Measurements from ENCODE around the gene HAUS5. TPM values are rescaled to one million over a fixed set of nuclear protein-coding genes. Genes with fewer than 3 reads are reported as not detected.

Gene HAUS5
- total and polyA plus RNA-seq, 2 of the 8 experiments (the other 6 are each of a cell fraction or from before 2014, with no cell fraction given) = 13.8 to 25.7 TPM

DNA sequence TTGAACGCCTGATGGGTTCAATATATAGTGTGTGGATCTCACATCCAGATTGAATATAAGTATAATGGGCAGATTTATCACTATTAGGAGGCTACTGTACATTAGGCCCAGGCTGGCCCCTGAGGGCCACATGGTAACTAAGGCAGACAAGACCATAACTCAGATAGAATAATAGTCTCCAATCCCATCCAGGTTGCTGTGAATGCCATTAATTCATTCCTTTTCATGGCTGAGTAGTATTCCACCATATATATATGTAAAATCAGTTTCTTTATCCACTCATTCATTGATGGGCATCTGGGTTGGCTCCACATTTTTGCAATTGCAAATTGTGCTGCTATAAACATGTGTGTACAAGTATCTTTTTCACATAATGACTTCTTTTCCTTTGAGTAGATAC is 34.6 kb upstream of the HAUS5 start:
- H4K91ac ChIP-seq (replicated peaks; ENCODE audit: insufficient read length, low read length) = no peak overlapping the region
- H3K36me3 ChIP-seq (ENCODE audit: control insufficient read depth in 2 of 4, insufficient read depth in 4 of 4, low read length in 3 of 4) = no peaks in the 10 kb centered on the region
- no peak overlapping the region for H2BK5ac ChIP-seq (ENCODE audit: low read depth, low read length)
- H2BK20ac ChIP-seq (ENCODE audit: low read length) = no peak overlapping the region
- H3K79me2 ChIP-seq (ENCODE audit: control insufficient read depth in 1 of 2, insufficient read depth in 2 of 2, low read length in 2 of 2) = no peaks in the 10 kb centered on the region
- no peaks in the 10 kb centered on the region for H3K23me2 ChIP-seq (ENCODE audit: low read depth, low read length)
- no peak overlapping the region for H2AFZ ChIP-seq (ENCODE audit: low read length)
- no peak overlapping the region for H2AK5ac ChIP-seq (ENCODE audit: low read depth, low read length)
- no peak overlapping the region for H3K56ac ChIP-seq (replicated peaks; ENCODE audit: insufficient read length, low read depth, low read length)
- no peak overlapping the region for H3K4me2 ChIP-seq (ENCODE audit: insufficient read depth in 1 of 2, low read depth in 2 of 2, low read length in 2 of 2)
- no peaks in the 10 kb centered on the region for H4K20me1 ChIP-seq (replicated peaks in 1 of 2; ENCODE audit: control insufficient read depth in 1 of 2, insufficient read depth in 2 of 2, low read length in 2 of 2)
- H3K4me3 ChIP-seq (ENCODE audit: extremely low read depth in 1 of 4, insufficient read depth in 2 of 4, low read depth in 3 of 4, low read length in 4 of 4) = no peak overlapping the region
- no peak overlapping the region for H2BK12ac ChIP-seq (ENCODE audit: low read depth, low read length)
- H3K27ac ChIP-seq (ENCODE audit: low read depth, low read length) = no peak overlapping the region
- H3K4ac ChIP-seq (replicated peaks; ENCODE audit: insufficient read length, low read depth, low read length) = no peak overlapping the region
- H3K9me3 ChIP-seq (ENCODE audit: insufficient read depth in 2 of 2, low read depth in 1 of 2, low read length in 1 of 2) = peaks cover 28 to 32% of the 10 kb centered on the region in 2 experiments
- H2BK120ac ChIP-seq (replicated peaks; ENCODE audit: low read depth, low read length) = no peak overlapping the region
- no peak overlapping the region for H3K9ac ChIP-seq (replicated peaks in 1 of 4; ENCODE audit: extremely low read depth in 1 of 4, low read depth in 3 of 4, low read length in 3 of 4)
- no peaks in the 10 kb centered on the region for H3K27me3 ChIP-seq (replicated peaks in 1 of 4; ENCODE audit: control insufficient read depth in 3 of 4, extremely low read depth in 1 of 4, insufficient read depth in 3 of 4, low read length in 3 of 4)
- DNase-seq (ENCODE audit: low read depth in 1 of 2, low spot score in 2 of 2) = no peak
- no peak for FAIRE-seq
- H3K79me1 ChIP-seq (ENCODE audit: low read depth, low read length) = no peaks in the 10 kb centered on the region
- no peak overlapping the region for H4K5ac ChIP-seq (ENCODE audit: insufficient read length, low read depth, low read length)
- WGBS, 2 experiments (ENCODE audit: extremely low coverage in 1 of 2, insufficient coverage in 1 of 2, insufficient read length in 1 of 2, insufficient replicate concordance in 2 of 2, low coverage in 1 of 2, low lambda C conversion rate in 2 of 2, missing lambda C conversion rate in 1 of 2) = 87% methylated on average over 1 of the region's 1 CpG; no CpG with 5 or more reads in 1 of the 2 experiments
- no peak overlapping the region for H4K8ac ChIP-seq (ENCODE audit: extremely low read depth, insufficient read depth, low read length)
- H3K23ac ChIP-seq (ENCODE audit: insufficient read length) = no peak overlapping the region
- H2BK15ac ChIP-seq (ENCODE audit: low read length) = no peak overlapping the region
- H3K4me1 ChIP-seq (replicated peaks in 1 of 4; ENCODE audit: control insufficient read depth in 3 of 4, insufficient read depth in 4 of 4, low read length in 3 of 4) = no peaks in the 10 kb centered on the region
- ChIA-PET CTCF (ENCODE audit: partially characterized antibody) (interaction anchor here (0.6 to 0.9 kb wide), 2 partner anchors 14 to 274 kb away, joined by 3 read pairs; no protein-coding TSS in a partner anchor), POLR2A (ENCODE audit: partially characterized antibody) (no interaction called here)
- no peak overlapping the region for H3K18ac ChIP-seq (ENCODE audit: extremely low read depth, low read length)
- no peak overlapping the region for H3K14ac ChIP-seq (ENCODE audit: insufficient read length)
- no peak for TF ChIP-seq GABPA (IDR thresholded peaks at IDR 0.05; ENCODE audit: borderline replicate concordance, insufficient read depth, low read length)
- TF ChIP-seq KDM4A (IDR thresholded peaks at IDR 0.05; ENCODE audit: low read depth, low read length, severe bottlenecking) = no peak
- TF ChIP-seq SIN3A (conservative IDR thresholded peaks at IDR 0.05 in 1 of 2, IDR thresholded peaks at IDR 0.05 in 1 of 2; ENCODE audit: low read depth in 1 of 2, low read length in 2 of 2) = no peak
- TF ChIP-seq HDAC2 (IDR thresholded peaks at IDR 0.05; ENCODE audit: borderline replicate concordance in 1 of 2, low read depth in 2 of 2, low read length in 2 of 2) = no peak
- TF ChIP-seq, protein P1, sequence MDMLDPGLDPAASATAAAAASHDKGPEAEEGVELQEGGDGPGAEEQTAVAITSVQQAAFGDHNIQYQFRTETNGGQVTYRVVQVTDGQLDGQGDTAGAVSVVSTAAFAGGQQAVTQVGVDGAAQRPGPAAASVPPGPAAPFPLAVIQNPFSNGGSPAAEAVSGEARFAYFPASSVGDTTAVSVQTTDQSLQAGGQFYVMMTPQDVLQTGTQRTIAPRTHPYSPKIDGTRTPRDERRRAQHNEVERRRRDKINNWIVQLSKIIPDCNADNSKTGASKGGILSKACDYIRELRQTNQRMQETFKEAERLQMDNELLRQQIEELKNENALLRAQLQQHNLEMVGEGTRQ (IDR thresholded peaks at IDR 0.05; ENCODE audit: low read length) = no peak
- TF ChIP-seq PHF8 (conservative IDR thresholded peaks at IDR 0.05; ENCODE audit: low read depth, low read length) = no peak
- no peak for TF ChIP-seq TEAD4 (IDR thresholded peaks at IDR 0.05; ENCODE audit: low read depth, low read length)
- TF ChIP-seq ZNF274 (IDR thresholded peaks at IDR 0.05; ENCODE audit: borderline replicate concordance, extremely low read depth, low read length) = no peak
- TF ChIP-seq SP4 (IDR thresholded peaks at IDR 0.05; ENCODE audit: low read length) = no peak
- TF ChIP-seq RBBP5 (IDR thresholded peaks at IDR 0.05; ENCODE audit: borderline replicate concordance, low read depth, low read length) = no peak
- TF ChIP-seq CEBPB (IDR thresholded peaks at IDR 0.05; ENCODE audit: low read depth, low read length) = no peak
- TF ChIP-seq, protein P2, sequence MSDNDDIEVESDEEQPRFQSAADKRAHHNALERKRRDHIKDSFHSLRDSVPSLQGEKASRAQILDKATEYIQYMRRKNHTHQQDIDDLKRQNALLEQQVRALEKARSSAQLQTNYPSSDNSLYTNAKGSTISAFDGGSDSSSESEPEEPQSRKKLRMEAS (IDR thresholded peaks at IDR 0.05) = no peak
- TF ChIP-seq TAF7 (optimal IDR thresholded peaks at IDR 0.05; ENCODE audit: borderline replicate concordance, low read depth, low read length) = no peak
